ENCODE data around the gene POLE. TPM values are rescaled to one million over a fixed set of nuclear protein-coding genes. Genes with fewer than 3 reads are reported as not detected.
A peak's percentile ranks its signal among the peaks of the same experiment; 100 is the strongest.

Gene POLE
- total and polyA plus RNA-seq, 8 donors: 29.2 to 60.5 (median 56.0) TPM

DNA sequence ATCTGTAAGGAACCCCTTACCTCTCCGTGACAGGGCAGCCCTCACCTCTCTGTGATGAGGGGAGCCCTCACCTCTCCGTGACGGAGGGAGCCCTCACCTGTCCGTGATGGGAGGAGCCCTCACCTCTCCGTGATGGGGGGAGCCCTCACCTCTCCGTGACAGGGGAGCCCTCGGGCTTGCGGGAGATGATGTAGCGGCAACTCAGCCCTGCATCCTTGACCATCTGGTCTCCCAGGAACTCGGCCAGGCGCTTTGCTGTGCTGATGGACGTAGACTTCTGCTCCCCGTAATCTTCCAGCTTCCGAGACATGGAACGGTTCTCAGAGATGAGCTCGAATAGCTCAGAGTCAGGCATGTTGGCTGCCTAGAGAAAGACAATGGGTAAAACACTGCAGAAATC is 28.0 kb downstream of the POLE start:
- ATAC-seq (no peak), DNase-seq (no peak)
- peaks cover 0 to 94% of the 10 kb centered on the region in 2 donors for H3K36me3 ChIP-seq
- H3K27me3 ChIP-seq: no peaks in the 10 kb centered on the region
- TF ChIP-seq, protein P1, sequence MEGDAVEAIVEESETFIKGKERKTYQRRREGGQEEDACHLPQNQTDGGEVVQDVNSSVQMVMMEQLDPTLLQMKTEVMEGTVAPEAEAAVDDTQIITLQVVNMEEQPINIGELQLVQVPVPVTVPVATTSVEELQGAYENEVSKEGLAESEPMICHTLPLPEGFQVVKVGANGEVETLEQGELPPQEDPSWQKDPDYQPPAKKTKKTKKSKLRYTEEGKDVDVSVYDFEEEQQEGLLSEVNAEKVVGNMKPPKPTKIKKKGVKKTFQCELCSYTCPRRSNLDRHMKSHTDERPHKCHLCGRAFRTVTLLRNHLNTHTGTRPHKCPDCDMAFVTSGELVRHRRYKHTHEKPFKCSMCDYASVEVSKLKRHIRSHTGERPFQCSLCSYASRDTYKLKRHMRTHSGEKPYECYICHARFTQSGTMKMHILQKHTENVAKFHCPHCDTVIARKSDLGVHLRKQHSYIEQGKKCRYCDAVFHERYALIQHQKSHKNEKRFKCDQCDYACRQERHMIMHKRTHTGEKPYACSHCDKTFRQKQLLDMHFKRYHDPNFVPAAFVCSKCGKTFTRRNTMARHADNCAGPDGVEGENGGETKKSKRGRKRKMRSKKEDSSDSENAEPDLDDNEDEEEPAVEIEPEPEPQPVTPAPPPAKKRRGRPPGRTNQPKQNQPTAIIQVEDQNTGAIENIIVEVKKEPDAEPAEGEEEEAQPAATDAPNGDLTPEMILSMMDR (IDR thresholded peaks at IDR 0.05): no peak
- intact Hi-C loops (cut with DNase I): no loop called here
- no peak overlapping the region for H3K4me3 ChIP-seq
- peaks cover 0 to 9% of the 10 kb centered on the region in 2 donors for H3K4me1 ChIP-seq
- no peaks in the 10 kb centered on the region for H3K9me3 ChIP-seq
- H3K27ac ChIP-seq: no peak overlapping the region

- H3K27me3 ChIP-seq: no peaks in the 10 kb centered on the region
- ATAC-seq: no peak
- peaks cover 0 to 8% of the 10 kb centered on the region in 2 donors for H3K4me1 ChIP-seq
- intact Hi-C loops (cut with DNase I): no loop called here
- TF ChIP-seq, protein P1 (IDR thresholded peaks at IDR 0.05): no peak
- H3K36me3 ChIP-seq: peaks cover 0 to 94% of the 10 kb centered on the region in 2 donors
- H3K9me3 ChIP-seq: no peaks in the 10 kb centered on the region
- H3K4me3 ChIP-seq: no peak overlapping the region
- H3K27ac ChIP-seq: no peak overlapping the region
- no peak for DNase-seq
Observed at GRCh38 chr12:132658149-132658894, 28.8 kb downstream of the POLE start.

DNA sequence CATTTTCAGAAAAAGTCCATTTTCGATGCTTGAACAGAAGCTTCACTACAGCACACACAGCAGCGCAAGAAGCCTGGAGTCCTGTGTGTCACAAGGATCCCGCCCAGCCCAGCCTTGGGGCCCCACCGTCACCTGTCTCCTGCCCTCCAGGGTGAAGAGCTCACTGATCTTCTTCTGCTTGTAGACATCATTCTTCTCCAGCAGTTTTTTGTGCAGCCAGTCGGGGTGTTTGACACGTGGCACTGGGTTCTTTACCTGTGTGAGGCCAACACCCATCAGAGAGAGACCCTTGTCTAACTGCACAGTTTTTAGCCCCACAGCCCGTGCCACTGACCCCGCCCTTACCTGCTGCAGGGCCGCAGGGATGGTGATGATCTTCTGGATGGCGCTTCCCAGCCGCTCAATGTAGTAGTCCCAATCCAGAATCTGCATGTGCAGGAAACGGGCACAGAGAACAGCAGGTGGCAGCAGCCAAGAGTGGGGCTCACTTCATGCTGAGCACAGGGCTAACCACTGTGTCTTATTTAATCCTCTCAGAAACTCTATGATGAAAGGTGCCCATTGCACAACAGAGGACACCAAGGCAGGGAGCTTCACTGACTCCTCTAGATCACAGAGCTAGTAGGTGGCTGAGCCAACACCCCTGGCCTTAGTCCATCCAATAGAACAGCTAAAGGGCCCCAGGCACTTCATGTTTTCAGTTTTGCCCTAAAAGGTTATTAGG is 30.0 kb downstream of the POLE start:
- H3K9me3 ChIP-seq: no peaks in the 10 kb centered on the region
- H3K27ac ChIP-seq: no peak overlapping the region
- H3K4me3 ChIP-seq: no peak overlapping the region
- peaks cover 0 to 94% of the 10 kb centered on the region in 2 donors for H3K36me3 ChIP-seq
- DNase-seq (peak in 1 of 4 donors; percentile 37), ATAC-seq (no peak)
- TF ChIP-seq, protein P1 (IDR thresholded peaks at IDR 0.05): no peak
- intact Hi-C loops (cut with DNase I): no loop called here
- no peaks in the 10 kb centered on the region for H3K4me1 ChIP-seq
- no peaks in the 10 kb centered on the region for H3K27me3 ChIP-seq

DNA sequence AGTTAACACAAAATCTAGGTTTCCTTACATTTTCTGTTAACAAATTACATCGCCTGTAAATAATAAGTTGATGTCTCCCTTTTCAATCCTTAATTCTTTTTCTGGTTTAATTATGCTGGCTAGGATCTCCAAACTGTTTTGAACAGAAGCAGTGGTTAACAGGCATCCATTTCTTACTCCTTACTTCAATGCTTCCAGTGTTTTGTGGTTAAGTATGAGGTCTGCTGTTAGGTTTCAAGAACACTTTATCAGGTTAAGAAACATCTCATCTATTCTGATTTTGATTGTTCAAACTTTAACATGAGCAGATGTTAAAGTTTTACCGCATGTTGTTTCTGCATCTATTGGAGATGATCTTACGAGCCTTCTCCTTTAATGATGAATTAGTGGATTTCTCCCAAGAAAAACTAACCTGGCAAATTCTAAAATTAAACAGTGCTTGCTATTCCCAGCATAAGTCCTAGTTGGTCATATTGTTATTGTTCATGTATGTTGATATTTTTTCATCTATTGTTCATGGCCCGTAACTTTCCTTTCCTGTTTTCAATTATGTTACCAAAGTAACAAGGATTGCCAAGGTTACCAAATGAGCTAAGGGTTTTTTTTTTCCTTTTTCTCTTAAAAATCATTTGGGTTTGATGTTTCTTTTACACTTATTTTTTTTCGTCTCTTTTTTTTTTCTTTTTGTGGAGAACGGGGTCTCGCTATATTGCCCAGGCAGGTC is 33.4 kb downstream of the POLE start:
- no peaks in the 10 kb centered on the region for H3K27me3 ChIP-seq
- H3K4me3 ChIP-seq: no peak overlapping the region
- intact Hi-C loops (cut with DNase I): no loop called here
- ATAC-seq (no peak), DNase-seq (no peak)
- no peaks in the 10 kb centered on the region for H3K9me3 ChIP-seq
- TF ChIP-seq, protein P1 (IDR thresholded peaks at IDR 0.05): no peak
- peaks cover 0 to 88% of the 10 kb centered on the region in 2 donors for H3K36me3 ChIP-seq
- no peaks in the 10 kb centered on the region for H3K4me1 ChIP-seq
- H3K27ac ChIP-seq: no peak overlapping the region
